A549 (cell line): Measurements from ENCODE around the gene MIA. TPM values are rescaled to one million over a fixed set of nuclear protein-coding genes. Genes with fewer than 3 reads are reported as not detected.

Experiments used
- ATAC-seq, 2 experiments: fragments of 200-7000 bp in 1 of 2; fragments of >200 bp in 1 of 2; cut with Nextera tagmentation in 1 of 2; cut with Tn5 transposase in 1 of 2; 3 replicates each; pipeline versions ENCODE4 v1.8.0 to v1.9.1; 2018 to 2020; ENCODE audit warnings: mild to moderate bottlenecking in 1 of 2, moderate library complexity in 1 of 2
- CTCF ChIA-PET: fragments of 300-600 bp; sonication (Branson Sonifier 250); formaldehyde crosslinking; extraction: SDS; loops from one replicate; lab custom pipeline; 2021; ENCODE audit warnings: antibody characterized with exemption, inconsistent platforms; lab: Yijun Ruan, JAX
- POLR2A ChIA-PET: fragments of 350-600 bp; formaldehyde crosslinking; extraction: SDS; loops from one replicate; lab custom pipeline; 2021; ENCODE audit warnings: antibody characterized with exemption, inconsistent platforms; lab: Yijun Ruan, JAX
- DNase-seq, 2 experiments: peaks; one replicate each; pipeline versions ENCODE4 v3.0.0 to v3.0.0-alpha.2; 2011 to 2016; ENCODE audit warnings: low read depth in 1 of 2, low spot score in 1 of 2
- FAIRE-seq: peaks from 2 replicates; lab custom pipeline; 2011; peaks lifted over from hg19 to GRCh38; lab: Jason Lieb, UNC
- H3K27ac ChIP-seq, 2 experiments: fragments of >200 bp; sonication (Bioruptor Twin); formaldehyde crosslinking; 3 replicates each; pipeline ENCODE4 v1.5.1; 2016 to 2017
- H3K4me1 ChIP-seq: fragments of >200 bp; sonication (Bioruptor Twin); formaldehyde crosslinking; 3 replicates; pipeline ENCODE4 v1.6.1; 2016
- H3K4me2 ChIP-seq: fragments of >200 bp; sonication (Bioruptor Twin); formaldehyde crosslinking; 3 replicates; pipeline ENCODE4 v1.6.1; 2016
- H3K4me3 ChIP-seq: fragments of >200 bp; sonication (Bioruptor Twin); formaldehyde crosslinking; 3 replicates; pipeline ENCODE4 v1.5.1; 2016
- H3K9me3 ChIP-seq: fragments of >200 bp; sonication (Bioruptor Twin); formaldehyde crosslinking; 3 replicates; pipeline ENCODE4 v1.6.1; 2016
- CHD2 ChIP-seq: fragments of 150-350 bp; IDR thresholded peaks from 2 replicates; pipeline ENCODE4 v1.6.1; 2014; ENCODE audit warnings: low read length; ENCODE audit not compliant: partially characterized antibody
- FOSB ChIP-seq: fragments of 250-450 bp; sonication (Bioruptor Pico); IDR thresholded peaks from 2 replicates; pipeline ENCODE4 v1.5.0; 2020; ENCODE audit warnings: mild to moderate bottlenecking, moderate library complexity
- FOSL2 ChIP-seq, 2 experiments: fragments of 450-650 bp in 1 of 2; fragments of >200 bp in 1 of 2; sonication (Bioruptor Twin) in 1 of 2; formaldehyde crosslinking; IDR thresholded peaks; 2 replicates each; pipeline versions ENCODE4 v1.5.0 to v1.6.1; 2016 to 2020; ENCODE audit warnings: mild to moderate bottlenecking in 1 of 2, moderate library complexity in 1 of 2
- HOXA7 ChIP-seq: fragments of 250-450 bp; sonication (Bioruptor Pico); IDR thresholded peaks from 2 replicates; pipeline ENCODE4 v1.5.0; 2020; ENCODE audit warnings: mild to moderate bottlenecking, moderate library complexity
- JUN ChIP-seq, 2 experiments: fragments of >200 bp; sonication (Bioruptor Twin); formaldehyde crosslinking; IDR thresholded peaks; 2 replicates in 1 of 2; 3 replicates in 1 of 2; pipeline ENCODE4 v1.6.1; 2016 to 2017
- JUNB ChIP-seq: fragments of >200 bp; sonication (Bioruptor Twin); formaldehyde crosslinking; IDR thresholded peaks from 2 replicates; pipeline ENCODE4 v1.6.1; 2016
- KDM1A ChIP-seq: fragments of 200-600 bp; sonication (generic); IDR thresholded peaks from 2 replicates; pipeline ENCODE4 v1.6.1; 2016; ENCODE audit warnings: low read depth, mild to moderate bottlenecking
- POLR2A ChIP-seq: IDR thresholded peaks from 2 replicates; pipeline ENCODE4 v1.6.1; 2012; ENCODE audit warnings: mild to moderate bottlenecking, low read length
- POLR2AphosphoS2 ChIP-seq: conservative IDR thresholded peaks from 2 replicates; pipeline ENCODE4 v1.6.1; 2012; ENCODE audit warnings: low read length, improper control_type of control experiment, inconsistent platforms
- RCOR1 ChIP-seq: fragments of 150-350 bp; IDR thresholded peaks from 2 replicates; pipeline ENCODE4 v1.6.1; 2014; ENCODE audit warnings: antibody characterized with exemption, low read length, low read depth
- RNF2 ChIP-seq: fragments of 200-600 bp; sonication (generic); IDR thresholded peaks from 2 replicates; pipeline ENCODE4 v1.6.1; 2016; ENCODE audit warnings: low read depth, mild to moderate bottlenecking, antibody characterized with exemption, moderate library complexity, borderline replicate concordance
- ZFP36 ChIP-seq: fragments of 450-650 bp; IDR thresholded peaks from 2 replicates; pipeline ENCODE4 v1.6.1; 2014; ENCODE audit warnings: borderline replicate concordance; ENCODE audit not compliant: partially characterized antibody
- ZNF302 ChIP-seq: fragments of 250-450 bp; sonication (Bioruptor Pico); IDR thresholded peaks from 2 replicates; pipeline ENCODE4 v1.9.0; 2021; ENCODE audit warnings: inconsistent platforms, mild to moderate bottlenecking, moderate library complexity
- WGBS: methylation state at CpG from one replicate; pipeline ENCODE4 v1.1.6; 2017; ENCODE audit errors: missing lambda C conversion rate; 5-methylcytosine and 5-hydroxymethylcytosine counted together
- polyA plus RNA-seq, 4 experiments: library from polyadenylated mRNA; depleted of rRNA in 3 of 4; stranded (reverse); fragments of >200 nt; fragmentation: RNase III in 1 of 4; extraction: RNeasy Plus Mini Kit Qiagen cat#74134 plus additional on column Dnase treatment in 1 of 4; gene quantifications; 2 replicates in 3 of 4; 3 replicates in 1 of 4; pipeline ENCODE4 v1.2.3, GENCODE V29; 2011 to 2017
- TF ChIP-seq, protein P1 (sequence below): IDR thresholded peaks from 2 replicates; pipeline ENCODE4 v1.6.1; 2012
- TF ChIP-seq, protein P2 (sequence below): fragments of 450-650 bp; IDR thresholded peaks from 2 replicates; pipeline ENCODE4 v1.6.1; 2014; ENCODE audit warnings: antibody characterized with exemption

MIA gene
- polyA plus RNA-seq, 2 of the 4 experiments (the other 2 are of a cell fraction) = not detected

DNA sequence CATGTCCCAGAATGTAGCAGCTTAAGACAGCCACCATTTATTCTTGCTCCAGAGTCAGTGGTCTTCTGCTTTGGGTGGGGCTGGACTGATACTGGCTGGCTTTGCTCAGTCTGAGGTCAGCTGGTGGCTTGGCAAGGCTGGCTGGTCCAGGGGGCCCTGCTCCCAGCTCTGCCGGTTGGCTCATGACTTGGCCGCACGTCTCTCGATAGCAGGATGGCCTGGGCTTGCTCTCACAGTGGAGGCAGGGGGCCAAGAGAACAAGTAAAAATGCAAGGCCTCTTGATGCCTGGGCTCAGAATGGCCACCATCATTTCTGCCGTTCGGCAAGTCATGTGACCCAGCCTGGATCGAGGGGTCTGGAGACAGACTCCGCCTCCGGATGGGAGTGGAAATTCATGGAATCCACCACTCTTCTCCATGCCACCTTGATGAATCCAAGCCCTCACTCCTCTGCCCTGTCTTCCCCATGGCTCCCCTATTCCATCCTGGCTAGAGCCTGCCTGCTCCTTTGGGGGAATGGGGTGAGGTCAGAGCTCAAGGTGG lies 38.1 kb upstream of the MIA start:
- Histone ChIP-seq H3K9me3 (no peaks in the 10 kb centered on the region), H3K4me1 (no peaks in the 10 kb centered on the region), H3K27ac (no peak overlapping the region), H3K4me2 (no peak overlapping the region), H3K4me3 (no peak overlapping the region)
- TF ChIP-seq FOSB = no peak
- no peak for TF ChIP-seq HOXA7 (CRISPR knock-in tag)
- TF ChIP-seq, protein P1, sequence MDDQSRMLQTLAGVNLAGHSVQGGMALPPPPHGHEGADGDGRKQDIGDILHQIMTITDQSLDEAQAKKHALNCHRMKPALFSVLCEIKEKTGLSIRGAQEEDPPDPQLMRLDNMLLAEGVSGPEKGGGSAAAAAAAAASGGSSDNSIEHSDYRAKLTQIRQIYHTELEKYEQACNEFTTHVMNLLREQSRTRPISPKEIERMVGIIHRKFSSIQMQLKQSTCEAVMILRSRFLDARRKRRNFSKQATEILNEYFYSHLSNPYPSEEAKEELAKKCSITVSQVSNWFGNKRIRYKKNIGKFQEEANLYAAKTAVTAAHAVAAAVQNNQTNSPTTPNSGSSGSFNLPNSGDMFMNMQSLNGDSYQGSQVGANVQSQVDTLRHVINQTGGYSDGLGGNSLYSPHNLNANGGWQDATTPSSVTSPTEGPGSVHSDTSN = no peak
- TF ChIP-seq, protein P2, sequence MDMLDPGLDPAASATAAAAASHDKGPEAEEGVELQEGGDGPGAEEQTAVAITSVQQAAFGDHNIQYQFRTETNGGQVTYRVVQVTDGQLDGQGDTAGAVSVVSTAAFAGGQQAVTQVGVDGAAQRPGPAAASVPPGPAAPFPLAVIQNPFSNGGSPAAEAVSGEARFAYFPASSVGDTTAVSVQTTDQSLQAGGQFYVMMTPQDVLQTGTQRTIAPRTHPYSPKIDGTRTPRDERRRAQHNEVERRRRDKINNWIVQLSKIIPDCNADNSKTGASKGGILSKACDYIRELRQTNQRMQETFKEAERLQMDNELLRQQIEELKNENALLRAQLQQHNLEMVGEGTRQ = 0 out of 2 replicates have a peak, but pooled peaks have one; percentile 14
- no peak for TF ChIP-seq ZNF302 (CRISPR knock-in tag)
- DNase-seq (no peak), FAIRE-seq (no peak), ATAC-seq (no peak)
- 93% methylated on average over 9 of the region's 9 CpGs for WGBS
- ChIA-PET CTCF (interaction anchor here (1.0 to 17.9 kb wide), 5 partner anchors 6 to 74 kb away, joined by 3 to 199 read pairs (median 4); partner anchors contain the start of genes ACTMAP, RAB4B and SNRPA), POLR2A (interaction anchor here (1.2 kb wide), 1 partner anchor 13 kb away, joined by 3 read pairs; the partner anchor contains the start of gene ACTMAP)

DNA sequence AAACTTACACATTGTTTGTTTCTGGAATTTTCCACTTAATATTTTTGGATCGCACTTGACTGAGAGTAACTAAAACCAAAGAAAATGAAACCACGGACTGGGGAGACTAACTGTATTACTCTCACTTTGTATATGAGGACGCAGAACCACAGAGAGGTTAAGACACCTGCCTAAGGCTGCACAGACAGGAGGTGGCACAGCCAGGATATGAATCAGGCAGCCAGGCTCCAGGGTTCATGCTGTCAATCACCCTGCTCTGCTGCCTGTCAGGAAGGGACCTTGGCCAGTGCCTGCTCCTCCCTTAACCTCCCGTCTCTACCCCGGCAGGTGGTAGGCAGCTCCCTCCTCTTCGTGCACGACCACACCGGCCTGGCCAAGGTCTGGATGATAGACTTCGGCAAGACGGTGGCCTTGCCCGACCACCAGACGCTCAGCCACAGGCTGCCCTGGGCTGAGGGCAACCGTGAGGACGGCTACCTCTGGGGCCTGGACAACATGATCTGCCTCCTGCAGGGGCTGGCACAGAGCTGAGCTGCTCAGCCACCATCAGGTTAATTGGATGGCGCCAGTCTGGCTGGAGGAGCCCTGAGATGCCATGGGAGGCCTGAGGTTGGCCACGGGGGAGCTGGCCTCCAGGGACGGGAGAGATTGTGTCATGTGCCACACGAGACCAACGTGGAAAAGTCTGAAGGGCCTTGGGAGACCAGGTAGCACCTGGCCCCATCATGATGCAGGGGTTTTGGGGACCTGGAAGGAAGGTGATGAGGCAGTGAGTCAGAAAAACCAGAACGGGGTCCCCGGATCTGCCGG lies 36.1 kb upstream of the MIA start:
- FAIRE-seq = no peak

DNA sequence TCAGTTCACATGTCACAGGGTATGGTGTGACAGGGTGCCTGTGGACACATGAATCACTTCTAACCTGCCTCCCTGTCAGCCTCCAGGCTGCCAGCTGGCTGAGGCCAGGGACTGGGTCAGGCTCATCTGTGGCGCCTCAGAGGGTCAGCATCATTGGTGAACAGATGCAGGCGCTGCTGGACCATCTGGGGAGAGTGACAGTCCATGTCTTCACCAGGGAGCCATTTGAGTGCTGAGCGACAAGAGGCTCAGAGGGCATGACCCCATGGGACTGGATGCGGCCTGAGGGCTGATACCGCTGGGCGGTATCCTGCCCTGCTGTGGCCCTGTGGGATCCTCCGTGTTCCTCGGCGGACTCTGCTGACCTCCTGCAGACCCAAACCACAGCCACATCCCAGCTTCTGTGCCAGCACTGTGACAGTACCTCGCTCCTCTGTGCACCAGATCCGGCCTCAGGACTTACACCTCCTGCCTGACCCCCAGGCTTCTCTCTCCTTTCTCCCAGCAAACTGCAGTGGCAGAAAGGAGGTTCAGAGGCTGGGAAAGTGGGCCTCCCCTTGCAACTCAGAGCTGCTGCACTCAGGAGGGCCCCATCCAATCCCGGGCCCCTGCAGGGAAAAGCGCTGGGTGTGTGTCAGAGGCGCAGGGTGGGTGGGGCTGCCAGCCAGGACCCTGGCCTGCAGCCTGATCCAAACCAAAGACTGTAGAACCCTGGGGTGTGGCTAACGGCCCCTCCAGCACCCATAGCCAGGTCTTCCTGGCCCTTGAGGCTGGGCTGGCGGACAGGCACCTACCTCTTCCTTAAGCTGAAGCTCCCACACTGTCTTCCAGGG lies 35.2 kb upstream of the MIA start:
- 84% methylated on average over 16 of the region's 16 CpGs for WGBS
- TF ChIP-seq POLR2AphosphoS2 = peak; percentile 6; the same call in 1 of the 2 replicates
- peak in 1 of 2 experiments; percentile 23; a peak in 2 of 5 replicates for TF ChIP-seq JUN (IDR thresholded peaks at IDR 0.05)
- no peak for TF ChIP-seq FOSL2 (IDR thresholded peaks at IDR 0.05)
- TF ChIP-seq FOSL2 (CRISPR knock-in tag; IDR thresholded peaks at IDR 0.05) = no peak
- Histone ChIP-seq H3K4me3 (no peak overlapping the region), H3K4me1 (peaks cover 5% of the 10 kb centered on the region), H3K9me3 (no peaks in the 10 kb centered on the region), H3K4me2 (no peak overlapping the region), H3K27ac (no peak overlapping the region)
- FAIRE-seq = no peak
- ChIA-PET POLR2A (interaction anchor here (1.0 to 1.2 kb wide), 2 partner anchors 10 kb away, joined by 3 to 4 read pairs; partner anchors contain the start of gene ACTMAP), CTCF (interaction anchor here (0.5 to 15.8 kb wide), 8 partner anchors 10 to 215 kb away, joined by 3 to 199 read pairs (median 5); partner anchors contain the start of gene ACTMAP)
- peak; percentile 4 to 6 for ATAC-seq
- DNase-seq = no peak

More for the DNA sequence above, 36.1 kb upstream of the MIA start:
- peak; percentile 64 for TF ChIP-seq ZFP36
- no peak for TF ChIP-seq CHD2
- 0 out of 2 replicates have a peak, but pooled peaks have one; percentile 1 for TF ChIP-seq POLR2AphosphoS2
- WGBS = 87% methylated on average over 22 of the region's 22 CpGs
- no peak overlapping the region for H3K4me3 ChIP-seq
- ATAC-seq (peak; percentile 2 to 13; a peak in 3 of 6 replicates), DNase-seq (no peak)
- no peaks in the 10 kb centered on the region for H3K9me3 ChIP-seq
- no peak overlapping the region for H3K27ac ChIP-seq
- POLR2A ChIA-PET = interaction anchor here (1.0 to 1.2 kb wide), 2 partner anchors 11 to 22 kb away, joined by 3 to 4 read pairs; partner anchors contain the start of genes ACTMAP, COQ8B and ITPKC
- CTCF ChIA-PET = interaction anchor here (0.5 to 15.8 kb wide), 8 partner anchors 10 to 214 kb away, joined by 3 to 199 read pairs (median 4); partner anchors contain the start of gene ACTMAP
- H3K4me1 ChIP-seq = no peaks in the 10 kb centered on the region
- H3K4me2 ChIP-seq = no peak overlapping the region

- Histone ChIP-seq H3K9me3 (no peaks in the 10 kb centered on the region), H3K27ac (no peak overlapping the region), H3K4me2 (no peak overlapping the region), H3K4me1 (peaks cover 11% of the 10 kb centered on the region), H3K4me3 (no peak overlapping the region)
- ChIA-PET POLR2A (interaction anchor here (1.2 kb wide), 1 partner anchor 10 kb away, joined by 4 read pairs; the partner anchor contains the start of gene ACTMAP), CTCF (interaction anchor here (0.8 to 15.8 kb wide), 4 partner anchors 9 to 78 kb away, joined by 3 to 199 read pairs (median 24); partner anchors contain the start of gene ACTMAP)
- no peak for FAIRE-seq
- WGBS = 85% methylated on average over 6 of the region's 6 CpGs
- no peak for DNase-seq
- TF ChIP-seq POLR2A = no peak
- no peak for TF ChIP-seq RNF2
- no peak for TF ChIP-seq FOSB
- TF ChIP-seq JUNB = no peak
- no peak for TF ChIP-seq RCOR1
- no peak for TF ChIP-seq KDM1A
- ATAC-seq = peak; percentile 1; a peak in 2 of 6 replicates
Observed at GRCh38 chr19:40740747-40741146, 34.6 kb upstream of the MIA start.
